ENCODE measurements around the gene NPEPL1.

NPEPL1 gene

DNA sequence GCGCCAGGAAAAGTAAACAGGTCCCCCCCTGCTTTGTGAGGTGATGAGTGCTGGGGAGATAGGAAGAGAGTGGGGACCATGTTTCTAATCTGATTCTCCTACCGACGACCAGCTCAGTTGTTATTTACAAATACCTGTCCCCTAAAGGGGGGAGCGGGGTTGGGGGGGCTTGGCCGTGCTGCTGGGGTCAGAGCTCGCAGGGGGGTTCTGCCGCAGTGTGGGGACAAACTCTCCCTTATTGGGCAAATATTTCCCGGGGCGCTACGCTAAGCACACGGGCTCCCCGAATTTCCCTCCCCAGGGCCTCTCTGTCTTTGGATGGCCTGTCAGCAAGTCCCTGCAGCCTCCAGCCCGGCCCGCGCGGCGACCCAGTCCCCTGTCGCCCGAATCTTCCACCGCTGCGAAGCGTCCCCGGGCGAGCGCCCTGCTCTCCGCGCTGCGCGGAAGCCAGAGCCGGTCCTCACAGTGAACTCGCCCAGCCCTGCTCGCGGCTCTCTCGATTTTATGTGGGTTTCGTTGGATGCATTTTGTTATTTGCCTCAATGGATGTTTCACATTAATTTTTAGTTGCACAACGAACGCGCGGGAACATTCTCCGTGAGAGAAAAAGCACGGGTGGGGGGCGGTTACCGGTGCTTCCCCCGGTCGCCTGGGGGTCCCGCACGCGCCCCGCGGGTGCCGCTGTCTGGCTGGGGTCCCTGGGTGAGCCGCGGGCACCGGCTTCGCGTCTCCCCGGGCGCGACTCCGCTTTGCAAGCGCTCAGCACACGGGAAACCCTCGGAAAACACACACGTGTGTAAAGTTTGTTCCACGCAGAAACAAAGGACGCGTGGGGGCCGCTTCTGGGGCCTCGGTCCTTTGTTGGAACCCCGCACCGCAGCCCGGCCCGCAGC lies 43.1 kb upstream of the NPEPL1 start:
- no peak for DNase-seq (ENCODE audit: insufficient read length, low spot score)
- TF ChIP-seq, protein P1, sequence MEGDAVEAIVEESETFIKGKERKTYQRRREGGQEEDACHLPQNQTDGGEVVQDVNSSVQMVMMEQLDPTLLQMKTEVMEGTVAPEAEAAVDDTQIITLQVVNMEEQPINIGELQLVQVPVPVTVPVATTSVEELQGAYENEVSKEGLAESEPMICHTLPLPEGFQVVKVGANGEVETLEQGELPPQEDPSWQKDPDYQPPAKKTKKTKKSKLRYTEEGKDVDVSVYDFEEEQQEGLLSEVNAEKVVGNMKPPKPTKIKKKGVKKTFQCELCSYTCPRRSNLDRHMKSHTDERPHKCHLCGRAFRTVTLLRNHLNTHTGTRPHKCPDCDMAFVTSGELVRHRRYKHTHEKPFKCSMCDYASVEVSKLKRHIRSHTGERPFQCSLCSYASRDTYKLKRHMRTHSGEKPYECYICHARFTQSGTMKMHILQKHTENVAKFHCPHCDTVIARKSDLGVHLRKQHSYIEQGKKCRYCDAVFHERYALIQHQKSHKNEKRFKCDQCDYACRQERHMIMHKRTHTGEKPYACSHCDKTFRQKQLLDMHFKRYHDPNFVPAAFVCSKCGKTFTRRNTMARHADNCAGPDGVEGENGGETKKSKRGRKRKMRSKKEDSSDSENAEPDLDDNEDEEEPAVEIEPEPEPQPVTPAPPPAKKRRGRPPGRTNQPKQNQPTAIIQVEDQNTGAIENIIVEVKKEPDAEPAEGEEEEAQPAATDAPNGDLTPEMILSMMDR (IDR thresholded peaks at IDR 0.05; ENCODE audit: insufficient read depth, missing control alignments), result no peak
- FAIRE-seq, result no peak

DNA sequence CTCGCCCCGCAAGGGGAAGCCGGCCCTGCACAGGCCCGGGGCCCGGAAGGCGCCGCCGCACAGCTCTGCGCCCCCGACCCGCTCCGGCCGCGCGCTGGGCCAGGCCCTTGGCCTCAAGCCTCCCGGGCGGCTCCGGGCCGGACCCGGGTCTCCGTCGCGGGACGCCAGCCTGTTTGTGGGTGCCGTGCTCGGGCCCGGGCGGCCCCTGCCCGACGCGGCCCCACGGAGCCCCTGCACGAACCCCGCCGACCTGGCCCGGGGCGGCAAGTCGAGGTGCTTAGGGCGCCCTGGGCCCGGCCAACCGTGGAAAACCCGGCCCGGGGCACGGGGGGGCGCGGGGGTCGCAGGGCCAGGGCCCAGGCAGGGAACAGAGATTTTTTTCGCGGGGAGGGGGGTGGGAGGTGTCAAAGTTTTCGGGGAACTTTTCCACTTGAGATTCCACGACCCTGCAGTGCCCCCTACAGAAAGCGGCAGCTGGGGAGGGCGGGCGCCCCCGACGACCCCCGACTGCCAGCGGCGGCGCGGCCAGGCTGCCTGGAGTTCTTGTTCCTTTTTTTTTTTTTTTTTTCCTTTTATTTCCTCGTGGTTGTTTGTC lies 42.3 kb upstream of the NPEPL1 start:
- no peak for DNase-seq (ENCODE audit: insufficient read length, low spot score)
- FAIRE-seq, result no peak
- TF ChIP-seq, protein P1 (IDR thresholded peaks at IDR 0.05; ENCODE audit: insufficient read depth, missing control alignments), result peak; percentile 26

DNA sequence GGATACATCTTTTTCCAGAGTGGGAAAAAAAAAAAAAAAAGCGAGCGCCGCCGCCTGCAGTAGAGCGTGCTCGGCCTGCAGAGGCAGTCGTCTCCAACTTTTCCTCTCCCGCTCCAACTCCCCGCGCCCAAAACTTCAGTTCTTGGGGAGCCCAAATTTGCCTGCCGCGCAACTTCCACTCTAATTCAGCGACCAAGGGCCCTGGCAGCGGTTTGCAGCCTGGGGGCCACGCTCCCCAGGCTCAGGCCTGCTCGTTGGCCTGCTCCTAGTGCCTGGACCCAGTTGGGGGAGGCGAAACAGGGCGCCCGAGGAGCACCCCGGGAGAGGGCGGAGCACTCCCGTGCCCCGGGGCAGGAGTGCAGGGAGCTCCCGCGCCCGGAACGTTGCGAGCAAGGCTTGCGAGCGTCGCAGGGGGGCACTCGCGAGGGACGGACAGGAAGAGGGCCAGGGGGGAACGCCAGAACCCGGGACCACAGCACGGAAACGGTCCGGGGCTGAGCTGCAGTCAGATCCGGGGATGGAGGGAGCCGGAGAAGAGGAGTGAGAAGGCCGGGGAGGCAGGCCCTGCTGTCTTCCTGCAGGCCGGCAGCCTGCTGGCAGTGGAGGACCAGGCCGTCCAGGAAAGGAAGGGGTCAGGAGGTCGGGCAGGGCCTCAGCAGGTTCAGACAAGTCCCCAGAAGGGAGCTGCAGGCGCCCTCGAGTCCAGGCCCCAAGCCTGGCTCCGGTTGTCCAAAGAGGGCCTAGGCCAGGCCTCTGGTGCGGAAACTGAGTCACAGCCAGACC lies 41.6 kb upstream of the NPEPL1 start, which contains the start of gene STX16:
TSS of gene STX16 (plus strand) at position 508 of the 783 bp plus-strand sequence. CDS start 724 bp downstream, outside the sequence.
- no peak for FAIRE-seq
- DNase-seq (ENCODE audit: insufficient read length, low spot score), result peak; percentile 98
- TF ChIP-seq, protein P1 (IDR thresholded peaks at IDR 0.05; ENCODE audit: insufficient read depth, missing control alignments), result no peak

DNA sequence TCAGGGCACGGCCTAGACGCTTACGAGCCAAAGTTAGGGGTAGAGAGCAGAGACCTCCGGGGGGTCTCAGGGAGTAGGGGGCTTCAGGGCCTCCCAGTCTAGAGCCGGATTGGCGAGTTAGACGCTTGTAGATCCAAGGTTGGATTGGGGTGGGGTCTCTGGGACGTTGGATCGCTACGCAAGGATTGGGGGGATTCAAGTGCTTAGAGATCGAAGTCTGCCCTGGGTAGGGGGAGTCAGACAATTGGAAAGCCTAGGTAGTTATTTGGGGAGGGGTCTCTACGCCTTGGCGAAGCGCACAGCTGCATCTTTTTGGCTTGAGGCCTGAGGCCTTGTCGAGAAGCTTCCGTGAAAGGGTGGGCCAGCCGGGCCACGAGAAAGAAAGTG lies 41.0 kb upstream of the NPEPL1 start:
- FAIRE-seq (no peak), DNase-seq (ENCODE audit: insufficient read length, low spot score) (peak; percentile 73)
- TF ChIP-seq, protein P1 (IDR thresholded peaks at IDR 0.05; ENCODE audit: insufficient read depth, missing control alignments), result no peak

DNA sequence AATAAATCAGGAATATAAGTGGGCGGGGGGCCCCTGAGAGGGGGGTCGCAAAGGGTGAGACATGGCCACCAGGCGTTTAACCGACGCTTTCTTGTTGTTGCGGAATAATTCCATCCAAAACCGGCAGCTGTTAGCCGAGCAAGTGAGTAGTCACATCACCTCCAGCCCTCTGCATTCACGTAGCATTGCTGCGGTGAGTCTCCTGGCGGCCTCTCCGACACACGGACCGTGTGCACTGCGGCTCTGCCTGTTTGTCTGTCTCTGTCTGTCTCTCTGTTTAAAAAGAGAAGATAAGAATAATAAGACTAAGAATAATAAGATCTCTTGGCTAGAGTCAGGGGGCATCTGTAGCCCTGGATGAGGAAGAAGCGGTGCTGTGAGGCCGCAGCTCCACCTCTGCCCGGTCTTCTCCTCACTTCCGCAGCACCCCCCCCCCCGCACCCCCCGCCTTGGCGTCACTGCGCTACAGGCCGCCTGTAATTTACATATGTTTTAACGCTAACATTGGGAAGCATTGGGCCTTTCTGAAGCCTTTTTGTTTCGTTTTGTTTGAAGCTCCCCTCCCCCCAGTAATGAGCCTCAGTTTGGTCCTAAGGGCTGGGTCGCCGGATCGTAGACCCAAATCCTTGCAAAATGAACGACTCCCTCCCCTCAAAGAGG lies 40.5 kb upstream of the NPEPL1 start:
- no peak for FAIRE-seq
- no peak for DNase-seq (ENCODE audit: insufficient read length, low spot score)
- TF ChIP-seq, protein P1 (IDR thresholded peaks at IDR 0.05; ENCODE audit: insufficient read depth, missing control alignments), result no peak

DNA sequence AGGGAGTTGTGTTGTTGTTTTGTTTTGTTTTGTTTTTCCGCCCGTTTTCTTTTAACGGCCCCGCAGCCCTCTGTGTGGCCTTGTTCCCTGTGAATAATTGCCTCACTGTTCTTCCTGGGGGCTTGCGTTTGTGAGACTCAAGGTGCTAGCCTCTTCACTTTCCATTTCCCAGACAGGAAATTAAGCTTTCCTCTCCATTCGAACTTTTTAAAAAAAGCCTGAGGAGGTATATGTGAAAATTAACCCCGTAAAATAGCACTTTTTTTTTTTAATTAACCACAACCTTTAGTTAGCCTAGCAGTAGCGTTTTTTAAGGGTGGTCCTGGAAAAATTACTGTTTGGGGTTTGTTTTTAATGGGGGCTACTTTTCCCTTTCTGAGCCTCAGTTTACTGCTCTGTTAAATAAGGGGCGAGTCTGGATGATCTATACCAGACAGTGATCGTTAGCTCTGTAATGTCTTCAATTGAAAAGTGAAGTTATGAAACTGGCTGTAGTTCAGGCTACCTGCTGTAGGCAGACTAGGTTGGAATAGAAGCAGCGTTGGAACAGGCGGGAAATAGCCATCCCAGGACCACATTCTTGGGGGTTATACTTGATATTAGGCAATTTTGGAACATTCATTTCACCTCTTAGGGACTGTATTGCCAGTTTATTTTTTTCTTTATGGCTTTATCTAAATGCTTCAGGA lies 39.9 kb upstream of the NPEPL1 start:
- FAIRE-seq (no peak), DNase-seq (ENCODE audit: insufficient read length, low spot score) (no peak)
- TF ChIP-seq, protein P1 (IDR thresholded peaks at IDR 0.05; ENCODE audit: insufficient read depth, missing control alignments), result no peak

All from D721Med (cell line).